NCI-H1105 treated with DMSO at 0.1 percent for 48 hours (cell line): ENCODE data around the gene SUCO.
"Not testable (repeated sequence)": the region's sequence is repeated elsewhere in the genome, so short reads cannot be mapped to it uniquely, and the experiment has no call there.

ENCODE experiments used
- DNase-seq: peaks from one replicate; lab custom pipeline; 2025; lab: John Stamatoyannopoulos, UW

Gene SUCO

DNA sequence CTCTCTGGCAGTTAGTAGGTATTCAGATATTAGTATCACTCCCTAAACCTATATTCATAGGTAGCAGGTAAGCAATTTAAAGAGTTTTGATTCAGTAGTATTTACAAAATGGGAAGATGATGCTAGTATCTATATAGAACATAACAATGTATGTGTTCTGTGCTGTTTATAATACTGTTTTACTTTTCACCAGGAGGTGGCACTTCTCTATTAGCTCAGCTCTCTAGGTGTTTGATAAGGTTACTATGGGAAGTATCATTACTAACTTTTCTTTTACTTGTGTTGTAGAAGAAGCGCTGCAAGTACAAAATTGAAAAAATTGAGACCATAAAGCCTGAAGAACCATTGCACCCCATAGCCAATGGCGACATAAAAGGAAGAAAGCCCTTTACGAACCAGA, 76.6 kb downstream of the SUCO start:
- DNase-seq, result no peak

DNA sequence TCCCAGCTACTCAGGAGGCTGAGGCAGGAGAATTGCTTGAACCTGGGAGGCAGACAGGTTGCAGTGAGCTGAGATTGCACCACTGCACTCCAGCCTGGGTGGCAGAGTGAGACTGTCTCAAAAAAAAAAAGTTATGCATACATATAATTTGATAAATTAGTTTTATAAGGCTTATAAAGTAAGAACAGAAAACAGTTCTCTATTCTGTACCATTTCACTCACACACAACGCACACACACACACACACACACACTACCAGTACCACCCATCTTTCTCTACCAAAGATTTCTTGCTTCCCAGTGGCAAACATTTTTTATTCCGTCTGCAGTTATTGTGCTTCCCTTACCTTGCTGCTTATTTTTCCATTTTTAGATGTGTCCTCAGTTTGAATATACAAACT, 79.5 kb downstream of the SUCO start:
- no peak for DNase-seq

DNA sequence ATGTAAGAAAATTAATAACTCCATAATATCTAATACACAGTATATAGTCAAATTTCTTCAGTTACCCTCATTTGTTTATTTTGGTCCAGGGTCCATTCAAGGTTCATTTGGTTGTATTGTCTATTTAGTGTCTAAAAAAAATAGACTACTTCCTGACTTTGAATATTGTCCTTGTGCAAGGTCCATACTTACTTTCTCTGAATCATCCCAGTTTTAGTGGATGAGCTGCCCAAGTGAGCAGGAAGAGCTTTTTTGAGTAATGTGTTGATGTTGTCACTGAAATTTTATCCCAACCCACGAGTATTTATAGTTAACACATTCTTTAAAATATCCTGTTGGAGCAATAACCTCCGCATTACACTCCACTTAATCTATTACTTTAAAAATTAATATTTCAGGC, 80.3 kb downstream of the SUCO start:
- DNase-seq, result no peak

DNA sequence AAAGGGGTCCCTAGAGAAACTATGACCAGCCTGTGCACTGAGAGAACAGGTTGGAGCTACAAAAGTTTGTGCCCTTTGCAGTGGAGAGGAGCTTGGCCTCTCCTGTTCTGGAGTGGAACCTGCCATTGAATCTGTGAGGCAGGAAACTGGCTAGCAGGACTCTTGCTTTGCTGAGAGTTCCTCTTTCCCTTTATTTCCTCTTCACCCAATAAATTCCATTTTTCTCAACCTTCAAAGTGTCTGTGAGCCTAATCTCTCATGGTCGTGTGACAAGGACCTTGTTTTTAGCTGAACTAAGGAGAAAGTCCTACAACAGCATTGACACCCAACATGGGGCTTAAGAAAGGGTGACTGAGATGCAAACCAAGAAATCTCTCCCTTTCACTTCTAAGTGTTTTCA, 83.2 kb downstream of the SUCO start:
- no peak for DNase-seq

DNA sequence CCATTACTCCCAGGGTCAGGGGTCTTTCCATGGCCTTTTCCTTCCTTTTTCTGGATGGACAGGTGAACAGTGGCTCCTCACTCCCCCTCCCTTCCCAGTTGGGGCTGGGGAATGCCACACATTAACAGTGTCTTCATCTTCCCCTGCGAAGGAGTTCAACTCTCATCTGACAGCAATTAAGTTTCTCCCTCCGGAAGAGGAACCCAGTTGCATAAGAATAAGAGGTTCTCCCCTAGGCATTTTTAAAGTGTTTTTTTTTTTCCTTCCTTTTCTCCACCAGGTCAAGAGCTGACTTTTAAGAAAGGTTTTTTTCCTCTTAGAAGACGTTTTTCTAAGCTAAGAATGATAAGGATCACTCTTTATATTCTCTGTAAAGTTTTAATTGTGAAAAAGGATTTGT, 83.7 kb downstream of the SUCO start:
- no peak for DNase-seq

DNA sequence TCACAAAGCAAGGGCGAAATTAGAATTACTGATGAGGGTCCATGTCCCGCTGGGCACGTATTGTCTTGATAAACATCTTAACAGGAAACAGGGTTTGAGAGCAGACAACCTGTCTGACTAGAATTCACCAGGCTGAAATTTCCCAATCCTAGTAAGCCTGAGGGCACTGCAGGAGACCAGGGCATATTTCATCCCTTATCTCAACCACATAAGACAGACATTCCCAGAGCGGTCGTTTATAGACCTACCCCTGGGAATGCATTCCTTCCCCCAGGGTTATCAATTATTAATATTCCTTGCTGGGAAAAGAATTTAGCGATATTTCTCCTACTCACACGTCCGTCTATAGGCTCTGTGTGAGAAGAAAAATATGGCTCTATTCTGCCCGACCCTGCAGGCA, 87.7 kb downstream of the SUCO start:
- not testable (repeated sequence) for DNase-seq

DNA sequence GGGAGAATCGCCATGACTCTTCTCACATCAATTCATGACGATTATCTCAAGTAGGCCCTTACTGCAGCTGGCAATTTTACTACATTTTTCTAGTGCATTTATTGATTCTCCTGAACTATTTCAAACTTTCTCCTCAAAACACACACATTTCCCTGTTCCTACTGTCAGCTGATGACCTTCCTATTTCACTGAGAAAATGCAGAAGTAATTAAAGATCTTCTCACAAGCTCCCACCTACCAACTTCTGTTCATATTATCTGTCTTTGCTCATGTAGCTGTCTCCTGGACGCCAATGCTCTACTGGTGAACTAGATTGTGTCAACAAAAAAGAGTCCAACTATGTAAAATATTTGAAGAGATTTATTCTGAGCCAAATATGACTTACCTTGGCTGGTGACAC, 89.6 kb downstream of the SUCO start:
- DNase-seq, result no peak

DNA sequence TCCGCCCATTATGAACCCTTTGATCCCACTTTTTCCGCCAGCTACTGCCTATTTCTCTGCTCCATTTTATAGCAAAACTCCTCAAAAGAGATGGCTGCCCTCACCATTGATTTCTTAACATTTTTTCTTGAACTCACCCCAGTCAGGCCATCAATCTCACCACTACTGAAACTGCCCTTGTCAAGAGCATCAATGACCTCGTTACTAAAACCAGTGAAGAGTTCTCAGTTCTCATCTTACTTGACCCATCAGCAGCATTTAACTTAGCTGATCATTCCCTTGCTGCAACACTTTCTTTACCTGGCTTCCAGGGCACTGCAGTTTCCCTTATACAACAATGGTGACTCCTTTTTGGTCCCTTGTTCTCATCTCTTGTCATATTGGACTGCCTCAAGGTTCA, 90.8 kb downstream of the SUCO start:
- DNase-seq, result no peak

DNA sequence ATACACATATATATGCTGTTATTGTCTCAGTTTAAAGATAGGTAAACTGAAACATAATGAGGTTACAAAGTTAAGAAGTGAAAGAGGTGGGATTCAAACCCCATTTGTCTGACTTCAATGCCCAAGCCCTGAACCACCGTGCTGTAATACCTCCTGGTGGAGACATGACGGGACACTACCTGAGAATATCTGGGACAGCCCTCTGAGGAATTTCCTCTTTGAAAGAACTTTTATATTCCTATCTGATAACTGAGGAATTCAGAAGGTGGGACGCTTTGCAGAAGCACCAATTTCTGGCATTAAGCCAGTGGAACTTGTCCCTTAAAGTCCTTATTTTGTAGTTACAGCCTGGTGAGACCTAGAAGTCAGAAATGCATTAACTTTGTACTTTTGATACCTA, 93.9 kb downstream of the SUCO start:
- no peak for DNase-seq

DNA sequence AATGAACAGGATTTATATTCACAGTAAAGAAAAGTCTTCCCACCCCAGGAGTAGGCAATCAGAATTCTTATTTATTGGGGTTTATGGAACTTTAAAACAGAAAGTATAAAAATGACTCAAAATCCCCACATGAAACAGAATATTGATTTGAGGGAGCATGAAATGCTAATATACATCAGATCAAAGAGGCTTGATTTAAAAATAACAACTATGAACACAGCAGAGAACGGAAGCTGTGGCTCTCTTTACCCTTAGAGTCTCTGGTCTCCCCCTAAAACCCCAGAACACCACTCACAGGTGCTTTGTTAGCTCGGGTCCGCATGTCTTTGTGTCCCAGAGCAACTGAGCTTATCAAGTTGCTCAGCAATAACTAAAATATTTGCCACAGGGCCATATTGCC, 94.8 kb downstream of the SUCO start:
- no peak for DNase-seq

DNA sequence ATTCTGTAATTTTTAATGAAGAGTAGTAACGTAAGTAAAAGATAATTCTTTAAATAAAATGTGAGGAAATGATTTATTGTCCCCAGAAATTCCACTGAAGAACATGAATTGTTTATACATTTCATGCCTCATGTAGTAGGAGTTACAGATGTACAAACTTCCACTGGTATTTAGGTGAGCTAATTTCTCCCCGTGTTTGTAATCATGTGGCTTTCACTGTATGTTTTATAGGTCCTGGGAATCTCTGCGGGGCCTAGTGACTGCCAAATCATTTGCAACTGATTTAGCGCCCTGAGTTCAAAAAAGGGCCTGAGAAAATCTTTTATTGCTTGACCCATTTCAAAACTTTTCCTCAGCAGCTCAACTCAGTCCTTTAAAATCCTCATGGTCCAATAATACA, 95.5 kb downstream of the SUCO start:
- no peak for DNase-seq

DNA sequence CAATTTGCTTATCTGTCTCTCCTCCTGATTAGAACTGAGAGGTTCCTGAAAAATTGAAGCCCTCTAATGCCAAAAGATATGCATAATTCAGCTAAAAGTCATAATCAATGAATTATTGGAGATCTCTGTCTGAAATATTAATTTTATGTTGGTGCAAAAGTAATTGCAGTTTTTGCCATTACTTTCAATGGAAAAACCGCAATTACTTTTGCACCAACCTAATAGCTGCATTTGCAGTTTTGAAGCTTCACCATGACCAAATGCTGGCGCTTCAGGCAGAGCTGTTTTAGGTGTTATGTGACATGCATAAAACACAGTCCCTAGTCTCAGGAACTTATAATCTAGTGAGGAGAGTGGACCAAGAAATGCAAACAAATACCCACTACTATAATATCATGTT, 96.2 kb downstream of the SUCO start:
- DNase-seq, result no peak

DNA sequence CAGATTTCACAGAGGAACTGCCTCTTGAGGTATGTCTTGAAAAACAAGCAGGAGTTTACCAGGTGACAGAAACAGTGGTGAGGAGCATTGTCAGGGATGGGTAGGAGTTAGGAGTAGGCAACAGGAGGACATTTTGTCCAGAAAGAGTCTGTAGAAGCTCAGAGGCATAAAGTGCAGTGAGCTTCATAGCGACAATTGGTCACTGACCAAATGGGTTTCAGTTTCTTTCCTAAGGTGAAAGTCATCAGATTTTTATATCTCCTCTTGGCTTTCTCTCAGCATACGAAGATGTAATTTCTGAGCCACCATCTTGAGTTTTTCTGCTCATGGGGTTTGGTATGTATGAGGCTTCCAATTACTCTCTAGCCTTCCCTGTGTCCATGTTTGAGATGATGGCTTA, 96.7 kb downstream of the SUCO start:
- DNase-seq, result no peak

DNA sequence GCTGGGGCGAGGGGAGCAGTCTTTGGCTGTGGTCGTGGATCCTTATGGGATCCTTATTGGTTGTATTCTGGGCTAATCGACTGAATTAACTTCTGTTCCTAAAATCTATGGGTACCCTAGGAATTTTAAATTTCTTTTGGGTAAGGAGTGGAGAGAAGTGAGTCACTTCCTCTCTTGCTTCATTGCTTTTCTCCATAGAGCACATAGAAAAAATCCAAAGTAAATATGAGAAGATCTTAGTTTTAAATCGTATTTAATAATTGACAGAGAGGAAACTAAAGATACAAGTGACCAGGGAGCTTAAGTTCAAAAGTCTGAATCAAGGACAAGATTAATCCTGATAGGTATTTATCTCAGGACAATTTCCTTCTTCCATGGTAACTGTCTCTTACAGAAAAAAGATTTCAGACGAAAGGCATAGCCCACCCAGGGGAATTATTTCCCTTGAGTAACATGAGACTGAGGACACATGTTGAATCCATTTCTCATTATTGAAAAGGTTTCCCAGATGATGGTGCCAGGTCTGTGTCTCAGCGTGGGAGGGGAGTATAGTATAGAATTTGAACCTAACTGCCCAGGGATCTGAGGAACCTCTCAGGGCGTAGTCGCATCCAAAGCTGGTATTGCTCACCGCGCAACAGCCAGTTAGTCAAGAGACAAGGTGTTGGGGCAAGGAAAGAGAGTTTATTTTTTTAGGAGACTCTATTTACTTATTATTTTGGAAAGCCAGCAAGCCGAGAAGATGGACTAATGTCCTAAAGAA, 97.3 kb downstream of the SUCO start:
- DNase-seq, result no peak

DNA sequence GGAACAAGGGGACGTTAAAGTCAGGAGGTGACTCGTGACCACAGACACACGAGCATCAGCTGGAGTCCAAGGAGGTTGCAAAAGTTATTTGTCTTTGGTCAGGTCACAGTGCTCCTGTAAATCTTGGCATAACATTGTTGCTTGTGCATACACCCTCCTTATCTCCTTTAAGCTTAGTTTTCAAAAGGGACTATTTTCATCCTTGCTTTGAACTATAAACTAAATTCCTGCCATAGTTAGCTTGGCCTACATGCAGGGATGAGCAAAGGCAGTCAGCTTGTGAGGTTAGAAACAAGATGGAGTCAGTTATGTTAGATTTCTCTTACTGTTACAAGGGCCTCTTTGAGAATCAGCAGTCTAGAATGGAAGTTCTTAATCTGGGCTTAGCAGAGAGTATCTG, 97.9 kb downstream of the SUCO start:
- DNase-seq, result no peak

DNA sequence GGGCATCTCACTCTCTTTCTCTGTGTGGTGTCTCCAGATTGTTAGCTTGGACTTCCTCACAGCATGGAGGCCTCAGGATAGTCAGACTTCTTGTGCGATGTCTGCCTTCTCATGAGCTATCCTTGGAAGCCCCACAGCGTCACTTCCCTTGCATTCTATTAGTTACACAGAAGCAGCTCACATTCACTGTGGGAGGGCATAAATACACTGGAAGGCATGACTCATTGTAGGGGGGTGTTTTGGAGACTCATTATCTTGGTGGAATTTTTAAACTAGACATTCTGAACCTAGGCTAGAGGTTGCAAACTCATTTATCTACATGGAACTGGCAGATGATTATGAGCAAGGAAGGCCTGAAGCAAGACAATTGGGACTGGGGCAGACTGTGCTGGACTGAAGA, 104.6 kb downstream of the SUCO start:
- no peak for DNase-seq

DNA sequence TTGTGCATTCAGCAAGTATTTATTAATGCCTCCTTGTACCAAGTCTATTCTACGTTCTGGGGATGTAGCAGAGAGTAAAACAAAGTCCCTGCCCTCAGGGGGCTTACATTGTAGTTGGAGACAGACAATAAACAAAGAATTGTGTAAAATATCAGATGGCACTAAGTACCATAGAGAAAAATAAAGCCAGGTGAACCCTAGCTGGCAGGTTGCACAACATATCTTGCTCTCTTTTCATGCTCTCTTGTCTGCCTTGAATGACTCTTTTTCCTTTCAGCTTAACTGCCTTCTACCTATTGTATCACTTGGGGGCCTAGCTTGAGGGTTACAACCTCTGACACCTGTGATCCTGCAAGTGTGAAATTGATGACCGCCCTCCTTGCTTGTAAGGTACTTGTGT, 105.3 kb downstream of the SUCO start:
- DNase-seq, result no peak

DNA sequence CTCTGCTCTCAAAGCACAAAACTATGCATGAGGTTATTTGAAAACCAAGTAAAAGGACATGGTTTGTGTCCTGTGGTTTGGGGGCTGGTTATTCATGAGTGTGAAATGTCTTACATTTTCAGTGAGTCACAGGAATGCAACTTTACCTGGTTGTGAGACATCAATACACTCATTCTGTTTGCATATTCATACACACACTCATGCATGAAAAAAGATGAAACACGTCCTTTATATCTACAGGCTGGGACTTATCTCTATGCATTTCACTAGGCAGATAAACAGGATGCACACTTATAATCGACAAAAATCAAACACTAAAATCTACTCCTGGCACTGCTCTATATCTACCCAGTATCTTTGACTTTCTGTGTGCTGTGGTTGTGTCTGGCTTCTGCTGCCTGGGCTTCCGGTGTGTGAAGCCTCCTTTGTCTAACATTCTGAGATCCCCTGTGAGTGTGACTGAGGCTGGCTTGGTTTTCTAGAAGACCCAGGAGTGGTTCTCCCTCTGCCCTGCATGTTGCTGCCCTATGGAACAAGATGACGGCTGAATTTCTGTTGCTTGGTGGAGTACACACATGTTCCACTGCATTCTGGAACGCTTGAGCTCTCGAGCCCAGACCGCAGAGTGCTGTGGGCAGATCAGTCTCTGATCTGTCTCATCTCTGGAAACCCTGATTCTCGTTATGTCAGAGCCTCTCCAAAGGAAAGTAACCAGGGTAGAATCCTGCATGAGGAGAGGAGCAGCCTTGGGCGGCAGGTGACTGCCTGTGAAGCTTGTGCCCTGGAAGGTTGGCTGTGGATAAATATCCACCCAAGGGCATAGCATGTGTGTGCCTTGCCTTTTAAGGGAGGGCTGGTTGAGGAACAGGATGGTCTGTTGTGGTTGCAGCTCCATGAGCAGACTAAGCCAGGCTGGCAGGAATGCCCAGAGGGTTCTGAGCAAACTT, 106.2 kb downstream of the SUCO start:
- no peak for DNase-seq

DNA sequence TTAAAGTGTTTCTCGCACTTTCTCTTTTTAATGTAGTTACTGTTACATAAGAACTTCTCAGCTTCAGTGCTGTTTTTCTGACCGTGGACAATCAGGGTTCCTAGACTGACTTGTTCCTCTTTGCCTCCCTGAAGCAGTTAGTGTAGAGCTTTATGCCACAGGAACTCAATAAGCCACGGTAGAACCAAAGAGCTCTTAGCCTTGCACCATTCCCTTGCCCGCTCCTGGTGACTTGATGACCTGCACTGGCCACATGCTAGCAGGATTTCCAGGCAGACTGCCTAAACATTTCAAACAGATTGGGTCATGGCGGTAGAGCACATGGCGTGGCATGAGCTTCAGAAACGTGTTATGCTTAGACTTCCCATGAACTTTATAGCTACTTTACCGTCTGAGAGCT, 107.2 kb downstream of the SUCO start:
- DNase-seq, result no peak

DNA sequence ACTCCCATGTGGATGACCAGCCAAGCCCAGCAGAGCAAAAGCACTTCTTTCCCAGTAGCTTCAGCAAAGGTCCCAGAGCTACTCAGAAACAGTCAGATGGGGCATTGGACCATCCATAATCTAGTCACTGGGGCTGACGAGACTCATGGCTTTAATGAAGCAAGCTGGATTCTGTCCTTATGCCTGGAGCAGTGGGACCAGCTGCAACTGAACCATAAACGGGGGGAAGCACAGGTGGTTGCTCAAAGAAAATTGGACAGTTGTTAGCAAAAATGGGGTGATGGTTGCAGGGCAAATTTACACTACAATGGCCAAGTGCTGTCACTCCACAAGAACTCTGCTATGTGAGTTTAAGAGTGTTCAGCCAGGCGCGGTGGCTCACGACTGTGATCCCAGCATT, 108.5 kb downstream of the SUCO start:
- DNase-seq, result no peak

DNA sequence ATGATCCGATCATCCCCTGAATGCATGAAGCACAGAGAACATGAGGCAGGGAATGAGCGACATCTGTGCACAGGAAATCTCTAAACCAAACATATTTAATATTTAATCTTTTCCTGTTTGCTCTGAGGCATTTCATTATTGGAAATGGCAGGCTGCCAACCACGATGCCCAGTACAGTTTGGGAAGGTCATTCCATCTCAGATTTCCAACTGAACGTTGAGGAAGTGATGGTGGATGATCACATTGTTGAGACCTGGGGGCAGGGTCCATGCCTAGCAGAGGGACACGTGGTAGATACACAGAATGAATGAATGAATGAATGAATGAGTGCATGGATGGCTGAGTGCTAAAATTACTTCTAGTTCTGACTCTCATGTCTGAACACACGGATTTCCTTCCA, 110.0 kb downstream of the SUCO start:
- no peak for DNase-seq

DNA sequence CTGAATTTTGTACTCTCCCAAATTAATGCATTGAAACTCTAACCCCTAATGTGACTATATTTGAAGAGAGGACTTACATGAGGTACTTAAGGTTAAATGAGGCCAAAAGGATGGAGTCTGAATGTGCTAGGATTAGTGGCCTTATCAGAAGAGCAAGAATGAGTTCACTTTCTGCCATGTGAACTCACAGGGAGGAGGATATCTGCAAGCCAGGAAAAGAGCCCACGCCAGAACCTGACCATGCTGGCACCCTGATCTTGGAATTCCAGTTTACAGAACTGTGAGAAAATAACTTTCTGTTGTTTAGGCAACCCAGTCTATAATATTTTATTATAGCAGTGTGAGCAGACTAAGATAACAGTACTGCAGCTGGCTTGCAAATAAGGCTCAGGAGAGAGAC, 113.7 kb downstream of the SUCO start:
- no peak for DNase-seq

DNA sequence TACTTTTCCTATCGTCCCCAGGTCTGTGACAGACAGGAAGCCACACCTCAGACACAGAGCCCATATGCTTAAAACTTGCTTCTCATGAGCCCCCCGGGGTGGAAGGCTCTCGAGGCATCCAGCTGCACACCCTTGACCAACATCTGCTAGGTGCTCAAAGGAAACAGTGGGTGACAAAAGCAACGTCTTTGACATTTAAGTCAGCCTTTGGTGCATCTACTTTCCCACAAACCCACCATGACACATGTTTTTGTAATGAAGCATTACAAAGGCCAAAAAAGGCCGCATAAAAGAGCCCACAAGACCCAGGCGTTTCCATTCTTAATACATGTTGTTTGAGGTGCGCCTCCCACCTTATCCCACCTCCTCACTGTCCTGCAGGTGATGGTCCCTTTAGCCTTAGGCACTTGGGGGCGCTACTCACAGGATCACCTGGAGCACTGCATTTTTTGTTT, 114.2 kb downstream of the SUCO start:
- DNase-seq, result no peak
